ENCODE measurements around the gene USF1.

DNA sequence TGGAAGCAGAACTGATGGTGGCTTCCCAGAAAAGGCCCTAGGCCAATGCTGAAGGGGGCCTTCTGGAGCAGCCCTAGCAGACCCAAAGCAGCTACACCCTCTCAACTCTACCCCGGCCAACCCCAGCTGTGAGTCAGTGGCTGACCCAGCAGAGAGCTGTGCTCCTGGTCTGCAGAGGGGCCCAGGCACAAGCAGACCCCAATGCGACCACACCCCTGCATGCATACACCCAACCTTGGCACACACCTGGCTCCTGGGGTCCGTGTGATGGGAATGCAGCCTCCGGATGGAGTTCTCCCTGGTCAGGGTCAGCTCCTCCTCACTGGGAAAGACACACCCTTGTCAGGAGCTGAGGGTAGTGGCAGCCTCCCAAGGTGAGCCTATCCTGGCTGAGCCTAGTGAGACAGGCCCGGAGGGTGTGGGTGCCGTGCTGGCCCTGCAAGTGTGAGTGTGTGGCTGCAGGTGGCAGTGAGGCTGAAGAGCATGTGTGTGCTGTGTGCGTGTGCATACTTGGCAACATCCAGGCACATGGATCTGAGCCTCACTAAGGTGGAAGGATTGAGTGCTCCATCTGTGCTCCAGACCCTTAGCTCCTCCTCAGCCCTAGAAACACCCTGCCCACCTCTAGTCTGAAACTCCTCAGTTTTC, 27.8 kb upstream of the USF1 start:
- TF ChIP-seq, protein P1, sequence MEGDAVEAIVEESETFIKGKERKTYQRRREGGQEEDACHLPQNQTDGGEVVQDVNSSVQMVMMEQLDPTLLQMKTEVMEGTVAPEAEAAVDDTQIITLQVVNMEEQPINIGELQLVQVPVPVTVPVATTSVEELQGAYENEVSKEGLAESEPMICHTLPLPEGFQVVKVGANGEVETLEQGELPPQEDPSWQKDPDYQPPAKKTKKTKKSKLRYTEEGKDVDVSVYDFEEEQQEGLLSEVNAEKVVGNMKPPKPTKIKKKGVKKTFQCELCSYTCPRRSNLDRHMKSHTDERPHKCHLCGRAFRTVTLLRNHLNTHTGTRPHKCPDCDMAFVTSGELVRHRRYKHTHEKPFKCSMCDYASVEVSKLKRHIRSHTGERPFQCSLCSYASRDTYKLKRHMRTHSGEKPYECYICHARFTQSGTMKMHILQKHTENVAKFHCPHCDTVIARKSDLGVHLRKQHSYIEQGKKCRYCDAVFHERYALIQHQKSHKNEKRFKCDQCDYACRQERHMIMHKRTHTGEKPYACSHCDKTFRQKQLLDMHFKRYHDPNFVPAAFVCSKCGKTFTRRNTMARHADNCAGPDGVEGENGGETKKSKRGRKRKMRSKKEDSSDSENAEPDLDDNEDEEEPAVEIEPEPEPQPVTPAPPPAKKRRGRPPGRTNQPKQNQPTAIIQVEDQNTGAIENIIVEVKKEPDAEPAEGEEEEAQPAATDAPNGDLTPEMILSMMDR (IDR thresholded peaks at IDR 0.05; ENCODE audit: poor library complexity) = no peak
- no peak for TF ChIP-seq EZH2 (IDR thresholded peaks at IDR 0.05; ENCODE audit: borderline replicate concordance)
- no peak for TF ChIP-seq EZH2phosphoT487 (IDR thresholded peaks at IDR 0.05; ENCODE audit: low read depth, severe bottlenecking, unreplicated experiment)

Measured in hepatocyte (in vitro differentiated cells).